Measurements from ENCODE around the gene CEP72. TPM values are rescaled to one million over a fixed set of nuclear protein-coding genes. Genes with fewer than 3 reads are reported as not detected.

The CEP72 gene
- total and polyA plus RNA-seq, 10 of the 15 experiments (the other 5 are each of a cell fraction or from before 2014, with no cell fraction given) = 0.35 to 13.5 (median 8.3) TPM

DNA sequence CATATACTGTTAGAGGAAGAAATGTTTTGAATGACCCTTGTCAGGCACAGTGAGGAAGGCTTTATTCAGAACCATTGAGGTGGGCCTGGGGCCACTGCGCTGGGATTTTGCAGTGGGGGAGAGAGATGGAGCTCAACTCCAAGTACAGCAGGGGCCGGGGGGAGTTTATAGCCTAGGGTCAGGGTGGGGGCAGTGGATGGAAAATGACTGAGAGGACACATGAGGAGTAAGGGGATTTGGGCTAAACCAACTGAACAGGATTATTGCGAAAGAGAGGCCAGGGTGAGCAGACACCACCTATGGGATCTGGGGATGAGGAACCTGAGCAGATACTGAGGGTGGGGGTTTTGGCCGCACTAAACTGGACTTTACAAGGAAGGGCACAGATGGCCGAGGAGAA lies 6.3 kb downstream of the CEP72 start:
- CTCF ChIA-PET = no interaction called here
- RAD21 ChIA-PET (ENCODE audit: unreplicated experiment) = no interaction called here
- Histone ChIP-seq H3K4me3 (no peak overlapping the region), H3K36me3 (ENCODE audit: control insufficient read depth in 2 of 2, insufficient read depth in 2 of 2, low read length in 1 of 2) (peaks cover 6 to 19% of the 10 kb centered on the region in 2 experiments), H3K4me2 (ENCODE audit: control insufficient read depth, insufficient read depth) (no peak overlapping the region), H3K79me2 (ENCODE audit: control insufficient read depth, insufficient read depth, low read length) (peaks cover 15% of the 10 kb centered on the region), H2AFZ (ENCODE audit: control insufficient read depth, low read depth, low read length) (no peak overlapping the region), H3K9ac (ENCODE audit: control insufficient read depth, insufficient read depth, low read length) (no peak overlapping the region), H3K27me3 (replicated peaks in 1 of 2; ENCODE audit: control insufficient read depth in 2 of 2, insufficient read depth in 2 of 2, low read length in 1 of 2) (no peaks in the 10 kb centered on the region), H3K4me1 (ENCODE audit: control insufficient read depth, insufficient read depth, low read length) (no peaks in the 10 kb centered on the region), H3K27ac (ENCODE audit: control insufficient read depth, insufficient read depth) (no peak overlapping the region), H3K9me3 (replicated peaks; ENCODE audit: control insufficient read depth, insufficient read depth, low read length) (no peaks in the 10 kb centered on the region; the same call in 2 of the 3 replicates), H4K20me1 (ENCODE audit: control insufficient read depth, insufficient read depth) (no peaks in the 10 kb centered on the region)
- POLR2A ChIA-PET = no interaction called here
- ATAC-seq (no peak), DNase-seq (ENCODE audit: low read depth, low spot score) (no peak), FAIRE-seq (no peak)
- intact Hi-C loops (cut with micrococcal nuclease; ENCODE audit: unreplicated experiment) (loop anchor here (10.0 kb wide), 1 partner anchor 144 kb away; no protein-coding TSS in a partner anchor), in situ Hi-C loops (cut with MboI) (no loop called here)
- no TSS peak for BruUV-seq (replicated peaks)
- SMC1A ChIA-PET (ENCODE audit: uncharacterized antibody, unreplicated experiment) = interaction anchor here (0.7 kb wide), 1 partner anchor 173 kb away, joined by 3 read pairs; no protein-coding TSS in a partner anchor
- 95% methylated on average over 5 of the region's 5 CpGs for WGBS (ENCODE audit: insufficient coverage, insufficient replicate concordance, low lambda C conversion rate, missing lambda C conversion rate)
- TF ChIP-seq MTA3 (IDR thresholded peaks at IDR 0.05; ENCODE audit: borderline replicate concordance, low read length) (no peak), SUPT20H (IDR thresholded peaks at IDR 0.05; ENCODE audit: borderline replicate concordance, control insufficient read depth, low read depth, low read length) (no peak), SMC3 (IDR thresholded peaks at IDR 0.05; ENCODE audit: borderline replicate concordance, low read length) (no peak), CBX3 (IDR thresholded peaks at IDR 0.05; ENCODE audit: borderline replicate concordance, low read depth) (no peak), CREM (IDR thresholded peaks at IDR 0.05; ENCODE audit: low read depth) (no peak), ZZZ3 (IDR thresholded peaks at IDR 0.05; ENCODE audit: control insufficient read depth, insufficient read length, low read depth) (no peak), IRF4 (IDR thresholded peaks at IDR 0.05; ENCODE audit: low read depth, low read length) (no peak), SIN3A (IDR thresholded peaks at IDR 0.05; ENCODE audit: low read depth, low read length) (no peak), WRNIP1 (IDR thresholded peaks at IDR 0.05; ENCODE audit: borderline replicate concordance, low read depth, low read length) (no peak), NKRF (conservative IDR thresholded peaks at IDR 0.05) (no peak)
- TF ChIP-seq, protein P1, sequence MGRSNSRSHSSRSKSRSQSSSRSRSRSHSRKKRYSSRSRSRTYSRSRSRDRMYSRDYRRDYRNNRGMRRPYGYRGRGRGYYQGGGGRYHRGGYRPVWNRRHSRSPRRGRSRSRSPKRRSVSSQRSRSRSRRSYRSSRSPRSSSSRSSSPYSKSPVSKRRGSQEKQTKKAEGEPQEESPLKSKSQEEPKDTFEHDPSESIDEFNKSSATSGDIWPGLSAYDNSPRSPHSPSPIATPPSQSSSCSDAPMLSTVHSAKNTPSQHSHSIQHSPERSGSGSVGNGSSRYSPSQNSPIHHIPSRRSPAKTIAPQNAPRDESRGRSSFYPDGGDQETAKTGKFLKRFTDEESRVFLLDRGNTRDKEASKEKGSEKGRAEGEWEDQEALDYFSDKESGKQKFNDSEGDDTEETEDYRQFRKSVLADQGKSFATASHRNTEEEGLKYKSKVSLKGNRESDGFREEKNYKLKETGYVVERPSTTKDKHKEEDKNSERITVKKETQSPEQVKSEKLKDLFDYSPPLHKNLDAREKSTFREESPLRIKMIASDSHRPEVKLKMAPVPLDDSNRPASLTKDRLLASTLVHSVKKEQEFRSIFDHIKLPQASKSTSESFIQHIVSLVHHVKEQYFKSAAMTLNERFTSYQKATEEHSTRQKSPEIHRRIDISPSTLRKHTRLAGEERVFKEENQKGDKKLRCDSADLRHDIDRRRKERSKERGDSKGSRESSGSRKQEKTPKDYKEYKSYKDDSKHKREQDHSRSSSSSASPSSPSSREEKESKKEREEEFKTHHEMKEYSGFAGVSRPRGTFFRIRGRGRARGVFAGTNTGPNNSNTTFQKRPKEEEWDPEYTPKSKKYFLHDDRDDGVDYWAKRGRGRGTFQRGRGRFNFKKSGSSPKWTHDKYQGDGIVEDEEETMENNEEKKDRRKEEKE (IDR thresholded peaks at IDR 0.05) = no peak
- TF ChIP-seq, protein P2, sequence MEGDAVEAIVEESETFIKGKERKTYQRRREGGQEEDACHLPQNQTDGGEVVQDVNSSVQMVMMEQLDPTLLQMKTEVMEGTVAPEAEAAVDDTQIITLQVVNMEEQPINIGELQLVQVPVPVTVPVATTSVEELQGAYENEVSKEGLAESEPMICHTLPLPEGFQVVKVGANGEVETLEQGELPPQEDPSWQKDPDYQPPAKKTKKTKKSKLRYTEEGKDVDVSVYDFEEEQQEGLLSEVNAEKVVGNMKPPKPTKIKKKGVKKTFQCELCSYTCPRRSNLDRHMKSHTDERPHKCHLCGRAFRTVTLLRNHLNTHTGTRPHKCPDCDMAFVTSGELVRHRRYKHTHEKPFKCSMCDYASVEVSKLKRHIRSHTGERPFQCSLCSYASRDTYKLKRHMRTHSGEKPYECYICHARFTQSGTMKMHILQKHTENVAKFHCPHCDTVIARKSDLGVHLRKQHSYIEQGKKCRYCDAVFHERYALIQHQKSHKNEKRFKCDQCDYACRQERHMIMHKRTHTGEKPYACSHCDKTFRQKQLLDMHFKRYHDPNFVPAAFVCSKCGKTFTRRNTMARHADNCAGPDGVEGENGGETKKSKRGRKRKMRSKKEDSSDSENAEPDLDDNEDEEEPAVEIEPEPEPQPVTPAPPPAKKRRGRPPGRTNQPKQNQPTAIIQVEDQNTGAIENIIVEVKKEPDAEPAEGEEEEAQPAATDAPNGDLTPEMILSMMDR (IDR thresholded peaks at IDR 0.05 in 2 of 3, conservative IDR thresholded peaks at IDR 0.05 in 1 of 3; ENCODE audit: control insufficient read depth in 2 of 3, extremely low read depth in 1 of 3, insufficient read depth in 1 of 3, low read depth in 3 of 3, low read length in 3 of 3) = no peak
- TF ChIP-seq, protein P3, sequence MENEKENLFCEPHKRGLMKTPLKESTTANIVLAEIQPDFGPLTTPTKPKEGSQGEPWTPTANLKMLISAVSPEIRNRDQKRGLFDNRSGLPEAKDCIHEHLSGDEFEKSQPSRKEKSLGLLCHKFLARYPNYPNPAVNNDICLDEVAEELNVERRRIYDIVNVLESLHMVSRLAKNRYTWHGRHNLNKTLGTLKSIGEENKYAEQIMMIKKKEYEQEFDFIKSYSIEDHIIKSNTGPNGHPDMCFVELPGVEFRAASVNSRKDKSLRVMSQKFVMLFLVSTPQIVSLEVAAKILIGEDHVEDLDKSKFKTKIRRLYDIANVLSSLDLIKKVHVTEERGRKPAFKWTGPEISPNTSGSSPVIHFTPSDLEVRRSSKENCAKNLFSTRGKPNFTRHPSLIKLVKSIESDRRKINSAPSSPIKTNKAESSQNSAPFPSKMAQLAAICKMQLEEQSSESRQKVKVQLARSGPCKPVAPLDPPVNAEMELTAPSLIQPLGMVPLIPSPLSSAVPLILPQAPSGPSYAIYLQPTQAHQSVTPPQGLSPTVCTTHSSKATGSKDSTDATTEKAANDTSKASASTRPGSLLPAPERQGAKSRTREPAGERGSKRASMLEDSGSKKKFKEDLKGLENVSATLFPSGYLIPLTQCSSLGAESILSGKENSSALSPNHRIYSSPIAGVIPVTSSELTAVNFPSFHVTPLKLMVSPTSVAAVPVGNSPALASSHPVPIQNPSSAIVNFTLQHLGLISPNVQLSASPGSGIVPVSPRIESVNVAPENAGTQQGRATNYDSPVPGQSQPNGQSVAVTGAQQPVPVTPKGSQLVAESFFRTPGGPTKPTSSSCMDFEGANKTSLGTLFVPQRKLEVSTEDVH (IDR thresholded peaks at IDR 0.05; ENCODE audit: low read depth, partially characterized antibody) = no peak

Measured in GM12878 (cell line).